CD4-positive, alpha-beta T cell (primary cell): Measurements from ENCODE around the gene IGF2BP2. TPM values are rescaled to one million over a fixed set of nuclear protein-coding genes. Genes with fewer than 3 reads are reported as not detected.

Experiments
- ATAC-seq: fragments of 200-7000 bp; cut with Tn5 transposase; one replicate; pipeline ENCODE4 v1.10.0; 2022; ENCODE audit warnings: mild to moderate bottlenecking; ENCODE audit not compliant: poor library complexity
- CTCF ChIA-PET: fragments of 350-600 bp; sonication (Branson Sonifier 250); formaldehyde crosslinking; loops from one replicate; lab custom pipeline; 2021; ENCODE audit warnings: antibody characterized with exemption, inconsistent platforms; lab: Charles Lee
- POLR2A ChIA-PET: fragments of 350-600 bp; sonication (Branson Sonifier 250); formaldehyde crosslinking; loops from one replicate; lab custom pipeline; 2021; ENCODE audit warnings: antibody characterized with exemption, inconsistent platforms; lab: Charles Lee
- DNase-seq, 14 experiments: peaks; one replicate each; pipeline ENCODE4 v3.0.0-alpha.2; 2013 to 2020; ENCODE audit warnings: mixed read lengths in 2 of 14
- H3K27ac ChIP-seq, 2 donors: one replicate each; pipeline versions ENCODE4 v1.5.1 to v1.7.0; 2013; ENCODE audit warnings: low read length in 2 of 2, low read depth in 1 of 2, mild to moderate bottlenecking in 1 of 2
- H3K27me3 ChIP-seq, 2 experiments: 1 replicate in 1 of 2; 2 replicates in 1 of 2; pipeline versions ENCODE4 v1.6.1 to v1.7.0; 2013; ENCODE audit warnings: low read length in 2 of 2, control low read depth in 1 of 2, mild to moderate bottlenecking in 1 of 2, moderate library complexity in 1 of 2; ENCODE audit not compliant: insufficient read depth in 2 of 2, control insufficient read depth in 1 of 2
- H3K36me3 ChIP-seq: one replicate; pipeline ENCODE4 v1.6.1; 2013; ENCODE audit warnings: low read length, control low read depth; ENCODE audit not compliant: insufficient read depth
- H3K4me1 ChIP-seq: one replicate; pipeline ENCODE4 v1.6.1; 2013; ENCODE audit warnings: low read length, control low read depth; ENCODE audit not compliant: insufficient read depth
- H3K4me3 ChIP-seq: one replicate; pipeline ENCODE4 v1.5.1; 2013; ENCODE audit warnings: mild to moderate bottlenecking, low read length, moderate library complexity
- H3K9me3 ChIP-seq, 2 experiments: 1 replicate in 1 of 2; 2 replicates in 1 of 2; pipeline versions ENCODE4 v1.6.1 to v1.7.0; 2013; ENCODE audit warnings: low read length in 2 of 2, mild to moderate bottlenecking in 2 of 2, control low read depth in 1 of 2, moderate library complexity in 1 of 2; ENCODE audit not compliant: control insufficient read depth in 1 of 2, insufficient read depth in 1 of 2
- H3K27ac Mint-ChIP-seq: one replicate; pipeline ENCODE4 v1.8.0; 2020; ENCODE audit warnings: mixed read lengths
- H3K27me3 Mint-ChIP-seq: one replicate; pipeline ENCODE4 v1.8.0; 2021; ENCODE audit warnings: mixed read lengths
- H3K36me3 Mint-ChIP-seq: one replicate; pipeline ENCODE4 v1.8.0; 2021; ENCODE audit warnings: low read depth, mixed read lengths
- H3K4me1 Mint-ChIP-seq: one replicate; pipeline ENCODE4 v1.8.0; 2021; ENCODE audit warnings: low read depth, mixed read lengths
- H3K4me3 Mint-ChIP-seq: one replicate; pipeline ENCODE4 v1.8.0; 2020; ENCODE audit warnings: mild to moderate bottlenecking, mixed read lengths
- H3K9me3 Mint-ChIP-seq: one replicate; pipeline ENCODE4 v1.8.0; 2020; ENCODE audit warnings: mixed read lengths
- CTCF ChIP-seq: fragments of 200-600 bp; IDR thresholded peaks from one replicate; pipeline ENCODE4 v1.8.0; 2022; ENCODE audit warnings: antibody characterized with exemption, mild to moderate bottlenecking
- intact Hi-C, 2 experiments: fragments of 100-400 bp; cut with DNase I in 1 of 2; cut with micrococcal nuclease in 1 of 2; formaldehyde crosslinking; loops; one replicate each; pipeline versions ENCODE4 v1.15.1 to v1.9.0; 2023 to 2025; cut with DNase I, micrococcal nuclease
- total RNA-seq, 174 experiments: library from RNA in 2 of 174; stranded (reverse) in 2 of 174; gene quantifications; one replicate each; pipeline ENCODE4 v1.2.3 and lab custom pipeline; 2021 to 2026

IGF2BP2 gene
- total RNA-seq, 2 experiments from 2014 or later = 0.25 to 0.50 TPM

- Histone ChIP-seq H3K27me3 (peaks cover 6 to 19% of the 10 kb centered on the region in 2 experiments), H3K4me1 (no peaks in the 10 kb centered on the region), H3K36me3 (no peaks in the 10 kb centered on the region), H3K4me3 (no peak overlapping the region), H3K9me3 (peaks cover 8% of the 10 kb centered on the region in 2 experiments), H3K27ac (no peak overlapping the region)
- peaks cover 29% of the 10 kb centered on the region for H3K27me3 Mint-ChIP-seq
- POLR2A ChIA-PET = no interaction called here
- no peak overlapping the region for H3K27ac Mint-ChIP-seq
- peaks cover 7% of the 10 kb centered on the region for H3K9me3 Mint-ChIP-seq
- CTCF ChIA-PET = no interaction called here
- intact Hi-C loops = no loop called here
- peaks cover 6% of the 10 kb centered on the region for H3K4me1 Mint-ChIP-seq
- no peak for TF ChIP-seq CTCF
- H3K36me3 Mint-ChIP-seq = no peaks in the 10 kb centered on the region
- no peak overlapping the region for H3K4me3 Mint-ChIP-seq
- no peak for DNase-seq
- ATAC-seq = no peak
These were observed 65.9 kb downstream of the IGF2BP2 start for GRCh38 chr3:185758912-185759311.

DNA sequence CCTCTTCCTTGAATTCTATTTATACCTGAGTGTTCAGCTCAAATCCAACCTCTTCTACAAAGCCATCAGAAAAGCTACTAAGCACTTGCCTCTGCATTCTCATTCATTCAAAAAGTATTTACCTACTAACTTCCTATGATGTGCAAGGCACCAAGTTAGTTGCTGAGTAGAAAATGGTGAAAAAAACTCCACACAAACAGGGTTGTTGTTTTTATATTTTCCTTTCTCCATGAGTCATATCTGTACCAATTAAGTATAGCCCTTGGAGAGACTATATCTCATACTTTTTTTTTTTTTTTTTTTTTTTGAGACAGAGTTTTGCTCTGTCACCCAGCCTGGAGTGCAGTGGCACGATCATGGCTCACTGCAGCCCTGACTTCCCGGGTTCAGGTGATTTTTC lies 67.7 kb downstream of the IGF2BP2 start:
- ChIA-PET POLR2A (no interaction called here), CTCF (no interaction called here)
- intact Hi-C loops = no loop called here
- Histone ChIP-seq H3K27me3 (peaks cover 6 to 19% of the 10 kb centered on the region in 2 experiments), H3K4me3 (no peak overlapping the region), H3K4me1 (no peaks in the 10 kb centered on the region), H3K27ac (no peak overlapping the region), H3K36me3 (no peaks in the 10 kb centered on the region), H3K9me3 (peaks cover 8% of the 10 kb centered on the region in 2 experiments)
- no peaks in the 10 kb centered on the region for H3K4me1 Mint-ChIP-seq
- H3K27ac Mint-ChIP-seq = no peak overlapping the region
- H3K36me3 Mint-ChIP-seq = no peaks in the 10 kb centered on the region
- no peak overlapping the region for H3K4me3 Mint-ChIP-seq
- TF ChIP-seq CTCF = no peak
- H3K9me3 Mint-ChIP-seq = peaks cover 7% of the 10 kb centered on the region
- ATAC-seq (no peak), DNase-seq (no peak)
- H3K27me3 Mint-ChIP-seq = peaks cover 16% of the 10 kb centered on the region

DNA sequence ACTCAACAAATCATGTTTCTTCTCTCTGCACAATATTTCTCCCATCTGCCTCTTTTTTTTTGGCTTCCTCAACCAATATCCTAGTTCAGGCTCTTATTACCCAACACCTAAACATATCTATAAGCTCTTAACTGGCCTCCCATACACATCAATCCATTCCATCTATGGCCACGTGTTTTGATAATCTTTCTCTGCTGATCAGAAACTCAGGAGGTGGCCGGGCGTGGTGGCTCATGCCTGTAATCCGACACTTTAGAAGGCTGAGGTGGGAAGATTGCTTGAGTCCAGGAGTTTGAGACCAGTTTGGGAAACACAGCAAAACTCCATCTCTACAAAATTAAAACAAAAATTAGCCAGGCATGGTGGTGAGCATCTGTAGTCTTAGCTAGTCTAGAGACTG lies 68.4 kb downstream of the IGF2BP2 start:
- Histone ChIP-seq H3K4me1 (no peaks in the 10 kb centered on the region), H3K36me3 (no peaks in the 10 kb centered on the region), H3K9me3 (peaks cover 8% of the 10 kb centered on the region in 2 experiments), H3K4me3 (no peak overlapping the region), H3K27me3 (peaks cover 6 to 19% of the 10 kb centered on the region in 2 experiments), H3K27ac (no peak overlapping the region)
- Mint-ChIP-seq H3K9me3 (peaks cover 7% of the 10 kb centered on the region), H3K27me3 (peaks cover 11% of the 10 kb centered on the region), H3K27ac (no peak overlapping the region), H3K4me1 (no peaks in the 10 kb centered on the region), H3K4me3 (no peak overlapping the region), H3K36me3 (no peaks in the 10 kb centered on the region)
- ATAC-seq (no peak), DNase-seq (no peak)
- POLR2A ChIA-PET = no interaction called here
- TF ChIP-seq CTCF = no peak
- CTCF ChIA-PET = no interaction called here
- intact Hi-C loops = no loop called here
